ENCODE data around the gene USP49.
"Not testable (repeated sequence)": the region's sequence is repeated elsewhere in the genome, so short reads cannot be mapped to it uniquely, and the experiment has no call there.

The USP49 gene

GRCh38 chr6:41813956-41814355, 81.2 kb downstream of the USP49 start:
- Histone ChIP-seq H3K27ac (ENCODE audit: low read length) (no peak overlapping the region), H3K4me1 (ENCODE audit: insufficient read depth, low read length) (no peaks in the 10 kb centered on the region), H4K20me1 (ENCODE audit: insufficient read depth, low read length) (no peaks in the 10 kb centered on the region; the same call in 1 of the 2 replicates), H3K9ac (ENCODE audit: low read depth, low read length) (no peak overlapping the region), H3K36me3 (ENCODE audit: insufficient read depth, low read length) (peaks cover 9% of the 10 kb centered on the region; the same call in 1 of the 2 replicates), H3K4me2 (ENCODE audit: insufficient read depth, low read length) (no peak overlapping the region), H3K9me3 (ENCODE audit: insufficient read depth, low read length, severe bottlenecking) (no peaks in the 10 kb centered on the region), H2AFZ (ENCODE audit: low read depth, low read length) (no peak overlapping the region), H3K79me2 (ENCODE audit: insufficient read depth, low read length) (peaks cover 10% of the 10 kb centered on the region), H3K4me3 (ENCODE audit: low read depth in 1 of 2, low read length in 2 of 2) (no peak overlapping the region), H3K27me3 (ENCODE audit: insufficient read depth, low read length, poor library complexity) (no peaks in the 10 kb centered on the region)
- TF ChIP-seq EZH2 (IDR thresholded peaks at IDR 0.05; ENCODE audit: borderline replicate concordance, low read depth, low read length, severe bottlenecking) (no peak), CTCF (IDR thresholded peaks at IDR 0.05; ENCODE audit: borderline replicate concordance, extremely low read depth, low read length, poor library complexity, severe bottlenecking) (no peak)
- no peak for DNase-seq
- ATAC-seq (ENCODE audit: insufficient read depth, low read depth) = no peak

DNA sequence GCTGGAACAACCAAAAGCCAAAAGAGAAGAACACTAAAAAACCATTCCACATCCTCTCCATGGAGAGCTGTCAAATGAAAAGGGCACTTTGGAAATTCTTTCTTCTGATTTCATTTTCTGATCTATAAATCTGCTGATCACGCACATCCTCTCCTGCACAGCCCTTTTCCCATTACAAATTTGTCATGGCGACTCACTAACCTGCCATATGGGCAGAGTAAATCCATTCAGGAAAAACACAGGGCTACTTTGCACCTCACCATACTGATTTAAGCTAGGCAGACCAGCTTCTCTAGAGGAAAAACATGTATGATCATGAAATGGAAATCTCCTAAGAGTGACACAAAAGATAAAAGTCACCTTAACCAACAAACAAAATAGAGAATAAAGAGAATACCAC, 81.7 kb downstream of the USP49 start:
- Histone ChIP-seq H3K27ac (ENCODE audit: low read length) (no peak overlapping the region), H3K27me3 (ENCODE audit: insufficient read depth, low read length, poor library complexity) (no peaks in the 10 kb centered on the region), H3K79me2 (ENCODE audit: insufficient read depth, low read length) (peaks cover 10% of the 10 kb centered on the region), H3K4me1 (ENCODE audit: insufficient read depth, low read length) (no peaks in the 10 kb centered on the region), H3K36me3 (ENCODE audit: insufficient read depth, low read length) (peaks cover 9% of the 10 kb centered on the region; the same call in 1 of the 2 replicates), H3K4me2 (ENCODE audit: insufficient read depth, low read length) (no peak overlapping the region), H2AFZ (ENCODE audit: low read depth, low read length) (no peak overlapping the region), H3K9ac (ENCODE audit: low read depth, low read length) (no peak overlapping the region), H3K4me3 (ENCODE audit: low read depth in 1 of 2, low read length in 2 of 2) (no peak overlapping the region), H4K20me1 (ENCODE audit: insufficient read depth, low read length) (no peaks in the 10 kb centered on the region; the same call in 1 of the 2 replicates), H3K9me3 (ENCODE audit: insufficient read depth, low read length, severe bottlenecking) (no peaks in the 10 kb centered on the region)
- TF ChIP-seq EZH2 (IDR thresholded peaks at IDR 0.05; ENCODE audit: borderline replicate concordance, low read depth, low read length, severe bottlenecking) (no peak), CTCF (IDR thresholded peaks at IDR 0.05; ENCODE audit: borderline replicate concordance, extremely low read depth, low read length, poor library complexity, severe bottlenecking) (no peak)
- ATAC-seq (ENCODE audit: insufficient read depth, low read depth) (no peak), DNase-seq (no peak)

- H3K9me3 ChIP-seq (ENCODE audit: insufficient read depth, low read length, severe bottlenecking); DNase-seq; H3K4me3 ChIP-seq (ENCODE audit: low read depth in 1 of 2, low read length in 2 of 2); ATAC-seq (ENCODE audit: insufficient read depth, low read depth); H3K27ac ChIP-seq (ENCODE audit: low read length); H3K36me3 ChIP-seq (ENCODE audit: insufficient read depth, low read length); H2AFZ ChIP-seq (ENCODE audit: low read depth, low read length); H3K9ac ChIP-seq (ENCODE audit: low read depth, low read length); H3K4me2 ChIP-seq (ENCODE audit: insufficient read depth, low read length); H3K4me1 ChIP-seq (ENCODE audit: insufficient read depth, low read length); H3K27me3 ChIP-seq (ENCODE audit: insufficient read depth, low read length, poor library complexity); H4K20me1 ChIP-seq (ENCODE audit: insufficient read depth, low read length): not testable (repeated sequence)
- peaks cover 13% of the 10 kb centered on the region for H3K79me2 ChIP-seq (ENCODE audit: insufficient read depth, low read length)
Measured at GRCh38 chr6:41811946-41812345, 83.2 kb downstream of the USP49 start.

DNA sequence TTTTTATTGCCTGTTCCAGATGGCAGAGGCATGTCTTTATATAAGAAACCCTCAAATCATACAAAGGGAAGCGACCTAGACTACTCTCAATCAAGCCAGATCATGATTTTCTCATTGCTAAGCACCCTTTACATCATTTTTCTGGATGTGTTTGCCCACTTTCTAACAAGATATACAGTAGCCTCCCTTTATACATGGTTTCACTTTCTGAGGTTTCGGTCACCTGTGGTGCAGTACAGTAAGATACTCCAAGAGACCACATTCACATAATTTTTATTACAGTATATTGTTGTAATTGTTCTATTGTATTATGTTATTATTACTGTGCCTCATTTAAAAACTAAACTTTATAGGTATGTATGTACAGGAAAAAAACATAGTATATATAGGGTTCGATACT, 84.1 kb downstream of the USP49 start:
- no peak for TF ChIP-seq CTCF (IDR thresholded peaks at IDR 0.05; ENCODE audit: borderline replicate concordance, extremely low read depth, low read length, poor library complexity, severe bottlenecking)
- no peak for TF ChIP-seq EZH2 (IDR thresholded peaks at IDR 0.05; ENCODE audit: borderline replicate concordance, low read depth, low read length, severe bottlenecking)
- DNase-seq (no peak), ATAC-seq (ENCODE audit: insufficient read depth, low read depth) (no peak)
- no peaks in the 10 kb centered on the region for H3K9me3 ChIP-seq (ENCODE audit: insufficient read depth, low read length, severe bottlenecking)
- H3K27ac ChIP-seq (ENCODE audit: low read length) = no peak overlapping the region
- peaks cover 15% of the 10 kb centered on the region for H3K36me3 ChIP-seq (ENCODE audit: insufficient read depth, low read length)
- H2AFZ ChIP-seq (ENCODE audit: low read depth, low read length) = no peak overlapping the region
- H3K27me3 ChIP-seq (ENCODE audit: insufficient read depth, low read length, poor library complexity) = no peaks in the 10 kb centered on the region
- H3K9ac ChIP-seq (ENCODE audit: low read depth, low read length) = no peak overlapping the region
- no peak overlapping the region for H3K4me3 ChIP-seq (ENCODE audit: low read depth in 1 of 2, low read length in 2 of 2)
- no peaks in the 10 kb centered on the region for H4K20me1 ChIP-seq (ENCODE audit: insufficient read depth, low read length)
- no peaks in the 10 kb centered on the region for H3K4me1 ChIP-seq (ENCODE audit: insufficient read depth, low read length)
- H3K79me2 ChIP-seq (ENCODE audit: insufficient read depth, low read length) = peaks cover 13% of the 10 kb centered on the region
- H3K4me2 ChIP-seq (ENCODE audit: insufficient read depth, low read length) = no peak overlapping the region

Data from DND-41 (cell line).